WERI-Rb-1 (cell line): ENCODE data around the gene RASSF4.

Experiments
- DNase-seq: peaks from one replicate; pipeline ENCODE4 v3.0.0-alpha.2; 2020
- H3K27ac ChIP-seq: fragments of 250-450 bp; sonication (Bioruptor Pico); 2 replicates; pipeline ENCODE4 v1.5.1; 2020; ENCODE audit warnings: mild to moderate bottlenecking, moderate library complexity
- H3K27me3 ChIP-seq: fragments of 250-450 bp; sonication (Bioruptor Pico); 2 replicates; pipeline ENCODE4 v1.5.1; 2021; ENCODE audit warnings: mild to moderate bottlenecking, low read depth, moderate library complexity; ENCODE audit not compliant: insufficient read depth, severe bottlenecking
- H3K36me3 ChIP-seq: fragments of 250-450 bp; sonication (Bioruptor Pico); 2 replicates; pipeline ENCODE4 v1.5.1; 2020; ENCODE audit warnings: mild to moderate bottlenecking, moderate library complexity
- H3K4me3 ChIP-seq: 2 replicates; pipeline ENCODE4 v1.5.1; 2011; ENCODE audit warnings: low read depth, mild to moderate bottlenecking, control low read depth, low read length
- H3K9me3 ChIP-seq: fragments of 250-450 bp; sonication (Bioruptor Pico); 2 replicates; pipeline ENCODE4 v1.5.1; 2021; ENCODE audit warnings: mild to moderate bottlenecking, moderate library complexity; ENCODE audit not compliant: severe bottlenecking
- TF ChIP-seq, protein P1 (sequence below): IDR thresholded peaks from 2 replicates; pipeline ENCODE4 v1.5.1; 2011; ENCODE audit warnings: low read depth, mild to moderate bottlenecking, control low read depth, inconsistent platforms, low read length

RASSF4 gene

GRCh38 chr10:44937196-44938005, 22.2 kb upstream of the RASSF4 start:
- no peak for DNase-seq
- no peaks in the 10 kb centered on the region for H3K9me3 ChIP-seq
- TF ChIP-seq, protein P1, sequence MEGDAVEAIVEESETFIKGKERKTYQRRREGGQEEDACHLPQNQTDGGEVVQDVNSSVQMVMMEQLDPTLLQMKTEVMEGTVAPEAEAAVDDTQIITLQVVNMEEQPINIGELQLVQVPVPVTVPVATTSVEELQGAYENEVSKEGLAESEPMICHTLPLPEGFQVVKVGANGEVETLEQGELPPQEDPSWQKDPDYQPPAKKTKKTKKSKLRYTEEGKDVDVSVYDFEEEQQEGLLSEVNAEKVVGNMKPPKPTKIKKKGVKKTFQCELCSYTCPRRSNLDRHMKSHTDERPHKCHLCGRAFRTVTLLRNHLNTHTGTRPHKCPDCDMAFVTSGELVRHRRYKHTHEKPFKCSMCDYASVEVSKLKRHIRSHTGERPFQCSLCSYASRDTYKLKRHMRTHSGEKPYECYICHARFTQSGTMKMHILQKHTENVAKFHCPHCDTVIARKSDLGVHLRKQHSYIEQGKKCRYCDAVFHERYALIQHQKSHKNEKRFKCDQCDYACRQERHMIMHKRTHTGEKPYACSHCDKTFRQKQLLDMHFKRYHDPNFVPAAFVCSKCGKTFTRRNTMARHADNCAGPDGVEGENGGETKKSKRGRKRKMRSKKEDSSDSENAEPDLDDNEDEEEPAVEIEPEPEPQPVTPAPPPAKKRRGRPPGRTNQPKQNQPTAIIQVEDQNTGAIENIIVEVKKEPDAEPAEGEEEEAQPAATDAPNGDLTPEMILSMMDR: no peak
- H3K4me3 ChIP-seq: no peak overlapping the region
- H3K27me3 ChIP-seq: no peaks in the 10 kb centered on the region
- no peaks in the 10 kb centered on the region for H3K36me3 ChIP-seq
- no peak overlapping the region for H3K27ac ChIP-seq

- H3K27me3 ChIP-seq: no peaks in the 10 kb centered on the region
- TF ChIP-seq, protein P1: no peak
- H3K36me3 ChIP-seq: no peaks in the 10 kb centered on the region
- no peak for DNase-seq
- H3K27ac ChIP-seq: no peak overlapping the region
- no peaks in the 10 kb centered on the region for H3K9me3 ChIP-seq
- no peak overlapping the region for H3K4me3 ChIP-seq
Observed at GRCh38 chr10:44938956-44939355, 20.6 kb upstream of the RASSF4 start.

- Histone ChIP-seq H3K27ac (no peak overlapping the region), H3K4me3 (no peak overlapping the region), H3K9me3 (peaks cover 4% of the 10 kb centered on the region), H3K36me3 (no peaks in the 10 kb centered on the region), H3K27me3 (no peaks in the 10 kb centered on the region)
- TF ChIP-seq, protein P1: no peak
- DNase-seq: no peak
Observed at GRCh38 chr10:44939691-44940401, 19.8 kb upstream of the RASSF4 start.

GRCh38 chr10:44944354-44944753, 15.2 kb upstream of the RASSF4 start:
- Histone ChIP-seq H3K27ac (no peak overlapping the region), H3K36me3 (no peaks in the 10 kb centered on the region), H3K27me3 (no peaks in the 10 kb centered on the region), H3K9me3 (peaks cover 5% of the 10 kb centered on the region), H3K4me3 (no peak overlapping the region)
- TF ChIP-seq, protein P1: no peak
- no peak for DNase-seq

DNA sequence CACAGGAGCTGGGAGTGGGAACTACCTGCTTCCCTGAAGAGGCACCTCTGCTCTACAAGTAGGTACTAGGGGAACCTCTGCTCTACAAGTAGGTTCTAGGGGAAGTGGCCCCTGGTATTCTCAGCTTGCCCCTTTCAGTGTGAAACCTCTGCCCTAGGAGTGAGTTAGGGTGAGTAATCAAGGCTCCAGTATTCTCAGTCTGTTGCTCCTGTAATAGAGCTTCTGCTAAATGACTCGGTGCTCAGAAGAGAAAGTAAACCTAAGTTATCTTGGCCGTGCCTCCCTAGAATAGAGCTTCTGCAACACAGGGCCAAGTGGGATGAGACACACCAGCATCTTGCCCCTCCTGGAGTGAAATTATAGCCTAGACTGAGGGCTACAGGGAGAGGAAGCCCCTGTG, 13.4 kb upstream of the RASSF4 start:
- H3K9me3 ChIP-seq: peaks cover 5% of the 10 kb centered on the region
- no peak overlapping the region for H3K27ac ChIP-seq
- DNase-seq: no peak
- no peaks in the 10 kb centered on the region for H3K27me3 ChIP-seq
- TF ChIP-seq, protein P1: no peak
- no peak overlapping the region for H3K4me3 ChIP-seq
- H3K36me3 ChIP-seq: no peaks in the 10 kb centered on the region
